Ovary (tissue), 3 donors: Measurements from ENCODE around the gene XYLT1.

Source experiments
- POLR2A ChIP-seq: fragments of 450-650 bp; IDR thresholded peaks from one replicate; pipeline ENCODE4 v1.6.1; 2017; ENCODE audit warnings: antibody characterized with exemption, mild to moderate bottlenecking, moderate library complexity
- TF ChIP-seq, protein P1 (sequence below), 3 donors: fragments of 450-650 bp in 2 of 3; fragments of 200-600 bp in 1 of 3; IDR thresholded peaks; one replicate each; pipeline versions ENCODE4 v1.5.1 to v1.8.0; 2016 to 2022; ENCODE audit warnings: antibody characterized with exemption in 3 of 3, mild to moderate bottlenecking in 1 of 3
- donor health status: DM: no; HTN: no; CAD: no.

DNA sequence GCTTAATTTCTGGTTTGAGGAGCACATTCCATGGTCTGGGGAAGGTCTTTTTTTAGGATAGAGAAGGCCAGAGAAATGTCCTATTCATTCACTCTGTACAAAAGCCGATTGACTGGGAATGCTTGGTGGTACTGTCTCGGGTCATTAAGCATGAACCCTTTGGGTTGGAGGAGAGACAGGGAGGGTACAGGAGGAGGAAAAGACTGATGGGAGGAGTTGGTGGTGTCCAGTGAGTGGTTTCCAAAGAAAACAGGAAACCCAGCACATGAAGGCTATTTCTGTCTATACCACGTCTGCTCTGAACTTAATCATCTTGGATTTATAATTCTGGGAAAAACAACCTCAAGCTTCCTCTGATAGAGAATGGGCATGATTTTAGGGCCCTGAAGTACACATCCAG lies 111.9 kb downstream of the XYLT1 start:
- TF ChIP-seq, protein P1, sequence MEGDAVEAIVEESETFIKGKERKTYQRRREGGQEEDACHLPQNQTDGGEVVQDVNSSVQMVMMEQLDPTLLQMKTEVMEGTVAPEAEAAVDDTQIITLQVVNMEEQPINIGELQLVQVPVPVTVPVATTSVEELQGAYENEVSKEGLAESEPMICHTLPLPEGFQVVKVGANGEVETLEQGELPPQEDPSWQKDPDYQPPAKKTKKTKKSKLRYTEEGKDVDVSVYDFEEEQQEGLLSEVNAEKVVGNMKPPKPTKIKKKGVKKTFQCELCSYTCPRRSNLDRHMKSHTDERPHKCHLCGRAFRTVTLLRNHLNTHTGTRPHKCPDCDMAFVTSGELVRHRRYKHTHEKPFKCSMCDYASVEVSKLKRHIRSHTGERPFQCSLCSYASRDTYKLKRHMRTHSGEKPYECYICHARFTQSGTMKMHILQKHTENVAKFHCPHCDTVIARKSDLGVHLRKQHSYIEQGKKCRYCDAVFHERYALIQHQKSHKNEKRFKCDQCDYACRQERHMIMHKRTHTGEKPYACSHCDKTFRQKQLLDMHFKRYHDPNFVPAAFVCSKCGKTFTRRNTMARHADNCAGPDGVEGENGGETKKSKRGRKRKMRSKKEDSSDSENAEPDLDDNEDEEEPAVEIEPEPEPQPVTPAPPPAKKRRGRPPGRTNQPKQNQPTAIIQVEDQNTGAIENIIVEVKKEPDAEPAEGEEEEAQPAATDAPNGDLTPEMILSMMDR (IDR thresholded peaks at IDR 0.05), result no peak
- no peak for TF ChIP-seq POLR2A
